K562 (cell line): ENCODE measurements around the gene SENP1. TPM values are rescaled to one million over a fixed set of nuclear protein-coding genes. Genes with fewer than 3 reads are reported as not detected.

Source experiments
- ATAC-seq: fragments of 200-7000 bp; cut with Tn5 transposase; 3 replicates; pipeline ENCODE4 v1.9.1; 2020; ENCODE audit warnings: moderate library complexity
- BruUV-seq: library from RNA; stranded (reverse); fragments of 400-500 nt; replicated peaks from 2 replicates; lab custom pipeline; 2021; lab: Mats Ljungman, UMichigan
- CTCF ChIA-PET: fragments of 300-600 bp; formaldehyde crosslinking; extraction: SDS; loops from one replicate; lab custom pipeline; 2021; ENCODE audit warnings: low intra/inter-chr PET ratio; lab: Yijun Ruan, JAX
- POLR2A ChIA-PET: fragments of 300-600, 350-650 bp; sonication (Branson Sonifier 250); formaldehyde crosslinking; extraction: SDS; loops from one replicate; lab custom pipeline; 2021; ENCODE audit warnings: antibody characterized with exemption, inconsistent platforms; lab: Yijun Ruan, JAX
- DNase-seq, 4 experiments: peaks; one replicate each; pipeline versions ENCODE4 v3.0.0 to v3.0.0-alpha.2; 2011 to 2018; ENCODE audit warnings: low spot score in 3 of 4, mixed read lengths in 3 of 4; ENCODE audit errors: extremely low read depth in 1 of 4
- FAIRE-seq: peaks from 2 replicates; lab custom pipeline; 2011; peaks lifted over from hg19 to GRCh38; lab: Jason Lieb, UNC
- H2AFZ ChIP-seq: 2 replicates; pipeline ENCODE4 v1.6.0; 2011; ENCODE audit warnings: low read depth, low read length, control low read depth, inconsistent platforms
- H3K27ac ChIP-seq: fragments of 200-600 bp; 3 replicates; pipeline ENCODE4 v1.8.0; 2011; ENCODE audit warnings: low read depth, mild to moderate bottlenecking, control low read depth, inconsistent platforms, low read length, moderate library complexity, mixed read lengths; ENCODE audit errors: extremely low read depth
- H3K27me3 ChIP-seq, 2 experiments: fragments of 300-600 bp in 1 of 2; 2 replicates in 1 of 2; 3 replicates in 1 of 2; pipeline versions ENCODE4 v1.6.0 to v1.8.0; 2011; ENCODE audit warnings: inconsistent platforms in 2 of 2, low read length in 2 of 2, mild to moderate bottlenecking in 1 of 2, mixed read lengths in 1 of 2, moderate library complexity in 1 of 2; ENCODE audit not compliant: control insufficient read depth in 2 of 2, insufficient read depth in 2 of 2
- H3K36me3 ChIP-seq: fragments of 300-600 bp; 3 replicates; pipeline ENCODE4 v1.8.0; 2011; ENCODE audit warnings: mild to moderate bottlenecking, low read length, inconsistent platforms; ENCODE audit not compliant: control insufficient read depth, insufficient read depth
- H3K4me1 ChIP-seq, 2 experiments: fragments of 200-600 bp in 1 of 2; replicated peaks in 1 of 2; 2 replicates in 1 of 2; 3 replicates in 1 of 2; pipeline versions ENCODE4 v1.5.1 to v1.8.0; 2011; ENCODE audit warnings: inconsistent platforms in 2 of 2, low read length in 2 of 2, mild to moderate bottlenecking in 1 of 2, mixed read lengths in 1 of 2, moderate library complexity in 1 of 2; ENCODE audit not compliant: control insufficient read depth in 2 of 2, insufficient read depth in 2 of 2
- H3K4me2 ChIP-seq: 2 replicates; pipeline ENCODE4 v1.6.1; 2011; ENCODE audit warnings: low read length, control low read depth, inconsistent platforms, mixed read lengths; ENCODE audit not compliant: insufficient read depth
- H3K4me3 ChIP-seq: fragments of 200-600 bp; sonication (generic), shearing (Covaris generic); 2 replicates; pipeline ENCODE4 v1.5.1; 2016; ENCODE audit warnings: control low read depth, inconsistent platforms
- H3K79me2 ChIP-seq: fragments of 200-600 bp; 3 replicates; pipeline ENCODE4 v1.8.0; 2011; ENCODE audit warnings: low read length, inconsistent platforms; ENCODE audit not compliant: control insufficient read depth, insufficient read depth
- H3K9ac ChIP-seq, 2 experiments: 2 replicates each; pipeline versions ENCODE4 v1.6.0 to v1.6.1; 2011; ENCODE audit warnings: low read depth in 2 of 2, low read length in 2 of 2, control low read depth in 1 of 2, inconsistent platforms in 1 of 2, mild to moderate bottlenecking in 1 of 2, mixed read lengths in 1 of 2; ENCODE audit not compliant: insufficient read depth in 1 of 2
- H3K9me1 ChIP-seq: one replicate; pipeline ENCODE4 v1.6.0; 2011; ENCODE audit warnings: inconsistent platforms, mild to moderate bottlenecking, low read length, moderate library complexity; ENCODE audit not compliant: control insufficient read depth, insufficient read depth
- H3K9me3 ChIP-seq: replicated peaks from 2 replicates; pipeline ENCODE4 v1.5.1; 2011; ENCODE audit warnings: low read depth, low read length, inconsistent platforms; ENCODE audit not compliant: control insufficient read depth, insufficient read depth
- H4K20me1 ChIP-seq: replicated peaks from 2 replicates; pipeline ENCODE4 v1.6.1; 2011; ENCODE audit warnings: low read length, inconsistent platforms, mixed read lengths; ENCODE audit not compliant: control insufficient read depth, insufficient read depth
- BACH1 ChIP-seq: fragments of 200-800 bp; sonication (Bioruptor generic); IDR thresholded peaks from 2 replicates; pipeline ENCODE4 v1.6.1; 2016; ENCODE audit warnings: missing genetic modification characterization, missing compliant biosample characterization
- KAT8 ChIP-seq: fragments of 450-650 bp; IDR thresholded peaks from 2 replicates; pipeline ENCODE4 v1.6.1; 2016; ENCODE audit warnings: low read depth, mild to moderate bottlenecking
- KDM2B ChIP-seq: fragments of 250-450 bp; sonication (Bioruptor Pico); IDR thresholded peaks from 2 replicates; pipeline ENCODE4 v1.8.0; 2021; ENCODE audit warnings: mild to moderate bottlenecking, moderate library complexity
- MAZ ChIP-seq, 2 experiments: fragments of 450-650 bp in 1 of 2; sonication (generic) in 1 of 2; formaldehyde crosslinking; IDR thresholded peaks in 1 of 2; conservative IDR thresholded peaks in 1 of 2; 2 replicates each; pipeline versions ENCODE4 v1.4.0 to v1.5.0; 2020; ENCODE audit warnings: mild to moderate bottlenecking in 1 of 2, missing genetic modification reagents in 1 of 2
- NFATC3 ChIP-seq: fragments of 450-650 bp; IDR thresholded peaks from 2 replicates; pipeline ENCODE4 v1.6.1; 2017; ENCODE audit warnings: mild to moderate bottlenecking
- POLR2B ChIP-seq: fragments of 450-650 bp; IDR thresholded peaks from 2 replicates; pipeline ENCODE4 v1.6.1; 2018; ENCODE audit warnings: low read depth; ENCODE audit not compliant: partially characterized antibody
- SMARCC2 ChIP-seq: fragments of 450-650 bp; IDR thresholded peaks from 2 replicates; pipeline ENCODE4 v1.6.1; 2017; ENCODE audit warnings: antibody characterized with exemption, moderate library complexity, mild to moderate bottlenecking, low read depth
- THRAP3 ChIP-seq: fragments of 450-650 bp; IDR thresholded peaks from 2 replicates; pipeline ENCODE4 v1.6.1; 2016; ENCODE audit warnings: mild to moderate bottlenecking, inconsistent platforms, borderline replicate concordance
- ZBTB17 ChIP-seq: fragments of 450-650 bp; formaldehyde crosslinking; IDR thresholded peaks from 2 replicates; pipeline ENCODE4 v1.4.0; 2020; ENCODE audit warnings: mild to moderate bottlenecking
- ZFP91 ChIP-seq: sonication (generic); formaldehyde crosslinking; IDR thresholded peaks from 2 replicates; pipeline ENCODE4 v1.8.0; 2022; ENCODE audit warnings: mild to moderate bottlenecking, missing genetic modification reagents
- ZNF75A ChIP-seq: fragments of 450-650 bp; formaldehyde crosslinking; IDR thresholded peaks from 2 replicates; pipeline ENCODE4 v1.4.0; 2020; ENCODE audit warnings: mild to moderate bottlenecking
- WGBS: fragments of 100-300 bp; shearing (Covaris generic); methylation state at CpG from one replicate; pipeline ENCODE4 v1.1.6; 2016; ENCODE audit warnings: low coverage, mixed read lengths; ENCODE audit not compliant: insufficient coverage; ENCODE audit errors: missing lambda C conversion rate; 5-methylcytosine and 5-hydroxymethylcytosine counted together
- in situ Hi-C: fragments of 300-500 bp; cut with MboI; formaldehyde crosslinking; loops from 4 replicates; pipeline ENCODE4 v1.15.0; 2018; ENCODE audit warnings: inconsistent platforms, mixed read lengths
- intact Hi-C: fragments of 100-400 bp; cut with micrococcal nuclease; formaldehyde crosslinking; loops from 2 replicates; pipeline ENCODE4 v1.14.2; 2022
- polyA plus RNA-seq, 8 experiments: library from polyadenylated mRNA; depleted of rRNA in 4 of 8; stranded (reverse) in 5 of 8; unstranded in 3 of 8; fragments of >200 nt; fragmentation: Nextera tagmentation in 2 of 8; fragmentation: Illumina TruSeq in 1 of 8; extraction: Ambion mirVana in 2 of 8; extraction: Trizol in 1 of 8; gene quantifications; 2 replicates each; pipeline versions ENCODE4 v1.2.1 to v1.2.3, GENCODE V29; 2011 to 2014; ENCODE audit warnings: inconsistent platforms in 1 of 8, missing spikeins in 1 of 8
- total RNA-seq, 7 experiments: library from RNA; depleted of rRNA in 6 of 7; stranded (reverse); fragments of >200 nt in 6 of 7; fragmentation: Illumina TruSeq in 2 of 7; extraction: Trizol in 2 of 7; gene quantifications; 2 replicates each; pipeline versions ENCODE4 v1.2.1 to v1.2.3, GENCODE V29; 2011 to 2021; ENCODE audit warnings: low replicate concordance in 1 of 7
- TF ChIP-seq, protein P1 (sequence below): IDR thresholded peaks from 2 replicates; pipeline ENCODE4 v1.6.1; 2011; ENCODE audit not compliant: insufficient read length; ENCODE audit errors: extremely low read depth
- TF ChIP-seq, protein P2 (sequence below): fragments of 450-650 bp; formaldehyde crosslinking; IDR thresholded peaks from 2 replicates; pipeline ENCODE4 v1.4.0; 2020; ENCODE audit warnings: mild to moderate bottlenecking, mixed read lengths

Gene SENP1
- total and polyA plus RNA-seq, 9 of the 15 experiments (the other 6 are each of a cell fraction or from before 2014, with no cell fraction given): 15.5 to 59.0 (median 36.3) TPM

DNA sequence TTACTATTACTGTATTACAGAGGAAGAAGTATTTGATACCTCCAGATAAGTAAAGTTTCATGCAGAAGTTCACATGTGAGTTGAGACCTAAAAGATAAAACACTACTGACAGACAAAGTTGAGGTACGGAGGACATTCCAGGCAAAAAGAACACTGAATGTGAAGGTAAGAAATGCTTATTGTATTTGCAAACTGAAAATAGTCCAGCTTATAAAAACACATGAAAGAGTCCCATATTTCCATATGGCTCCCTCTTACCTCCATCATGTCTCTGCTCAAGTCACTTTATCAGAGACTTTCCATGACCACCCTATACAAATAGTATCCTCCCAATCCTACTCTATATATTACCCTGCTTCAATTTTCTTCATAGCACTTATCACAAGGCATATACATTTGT is 35.8 kb downstream of the SENP1 start (continued):
- no peak for TF ChIP-seq MAZ (CRISPR knock-in tag; conservative IDR thresholded peaks at IDR 0.05 in 1 of 2, IDR thresholded peaks at IDR 0.05 in 1 of 2)
- TF ChIP-seq ZBTB17: no peak
- TF ChIP-seq SMARCC2: no peak
- TF ChIP-seq BACH1 (tag): no peak
- TF ChIP-seq KDM2B (CRISPR knock-in tag): no peak
- TF ChIP-seq, all 486 proteins: peak for 0

GRCh38 chr12:48069241-48069640 is 36.6 kb downstream of the SENP1 start:
- no peaks in the 10 kb centered on the region for H4K20me1 ChIP-seq
- H3K4me2 ChIP-seq: no peak overlapping the region
- ATAC-seq (no peak), FAIRE-seq (no peak), DNase-seq (no peak)
- no peak overlapping the region for H3K9ac ChIP-seq
- peaks cover 5 to 9% of the 10 kb centered on the region in 2 experiments; a peak in 2 of 5 replicates for H3K4me1 ChIP-seq
- CTCF ChIA-PET: no interaction called here
- no peaks in the 10 kb centered on the region for H3K9me1 ChIP-seq
- peaks cover 80% of the 10 kb centered on the region for H3K36me3 ChIP-seq
- no peak overlapping the region for H2AFZ ChIP-seq
- no peaks in the 10 kb centered on the region for H3K9me3 ChIP-seq
- POLR2A ChIA-PET: interaction anchor here (0.7 kb wide), 1 partner anchor 239 kb away, joined by 3 read pairs; no protein-coding TSS in a partner anchor
- no peaks in the 10 kb centered on the region for H3K27me3 ChIP-seq
- 69% methylated on average over 1 of the region's 1 CpG for WGBS
- intact Hi-C loops: no loop called here
- no TSS peak for BruUV-seq
- no peak overlapping the region for H3K4me3 ChIP-seq
- in situ Hi-C loops: no loop called here
- H3K27ac ChIP-seq: no peak overlapping the region
- H3K79me2 ChIP-seq: no peaks in the 10 kb centered on the region
- TF ChIP-seq, protein P1, sequence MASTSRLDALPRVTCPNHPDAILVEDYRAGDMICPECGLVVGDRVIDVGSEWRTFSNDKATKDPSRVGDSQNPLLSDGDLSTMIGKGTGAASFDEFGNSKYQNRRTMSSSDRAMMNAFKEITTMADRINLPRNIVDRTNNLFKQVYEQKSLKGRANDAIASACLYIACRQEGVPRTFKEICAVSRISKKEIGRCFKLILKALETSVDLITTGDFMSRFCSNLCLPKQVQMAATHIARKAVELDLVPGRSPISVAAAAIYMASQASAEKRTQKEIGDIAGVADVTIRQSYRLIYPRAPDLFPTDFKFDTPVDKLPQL: no peak
- TF ChIP-seq KAT8 (no peak), ZNF75A (no peak), ZFP91 (CRISPR knock-in tag) (no peak), NFATC3 (no peak), THRAP3 (no peak), POLR2B (no peak)
- TF ChIP-seq, protein P2, sequence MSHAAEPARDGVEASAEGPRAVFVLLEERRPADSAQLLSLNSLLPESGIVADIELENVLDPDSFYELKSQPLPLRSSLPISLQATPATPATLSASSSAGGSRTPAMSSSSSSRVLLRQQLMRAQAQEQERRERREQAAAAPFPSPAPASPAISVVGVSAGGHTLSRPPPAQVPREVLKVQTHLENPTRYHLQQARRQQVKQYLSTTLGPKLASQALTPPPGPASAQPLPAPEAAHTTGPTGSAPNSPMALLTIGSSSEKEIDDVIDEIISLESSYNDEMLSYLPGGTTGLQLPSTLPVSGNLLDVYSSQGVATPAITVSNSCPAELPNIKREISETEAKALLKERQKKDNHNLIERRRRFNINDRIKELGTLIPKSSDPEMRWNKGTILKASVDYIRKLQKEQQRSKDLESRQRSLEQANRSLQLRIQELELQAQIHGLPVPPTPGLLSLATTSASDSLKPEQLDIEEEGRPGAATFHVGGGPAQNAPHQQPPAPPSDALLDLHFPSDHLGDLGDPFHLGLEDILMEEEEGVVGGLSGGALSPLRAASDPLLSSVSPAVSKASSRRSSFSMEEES (CRISPR knock-in tag): no peak
